Activated CD8-positive, alpha-beta memory T cell treated with anti-CD3 and anti-CD28 coated beads for 4 hours (primary cell): ENCODE measurements around the gene WNT5B.
"Not testable (repeated sequence)": the region's sequence is repeated elsewhere in the genome, so short reads cannot be mapped to it uniquely, and the experiment has no call there.

Experiments used
- DNase-seq, 2 donors: peaks; one replicate each; pipeline ENCODE4 v3.0.0-alpha.2; 2020; ENCODE audit warnings: low read depth in 2 of 2

The WNT5B gene

DNA sequence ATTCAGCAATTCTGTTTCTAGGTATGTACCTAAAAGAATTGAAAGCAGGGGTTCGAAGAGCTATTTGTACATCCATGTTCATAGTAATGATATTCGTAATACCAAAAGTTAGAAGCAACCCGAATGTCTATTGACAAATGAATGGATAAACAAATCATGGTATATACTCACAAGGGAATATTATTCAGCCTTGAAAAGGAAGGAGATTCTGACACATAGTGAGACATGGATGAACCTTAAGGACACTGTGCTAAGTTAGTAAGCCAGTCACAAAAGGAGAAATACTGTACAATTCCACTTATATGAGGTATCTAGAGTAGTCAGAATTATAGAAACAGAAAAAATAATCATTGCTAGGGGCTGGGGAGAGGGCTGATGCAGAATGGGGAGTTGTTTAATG lies 30.3 kb upstream of the WNT5B start:
- no peak for DNase-seq

GRCh38 chr12:1602706-1603105 lies 26.3 kb upstream of the WNT5B start:
- not testable (repeated sequence) for DNase-seq

DNA sequence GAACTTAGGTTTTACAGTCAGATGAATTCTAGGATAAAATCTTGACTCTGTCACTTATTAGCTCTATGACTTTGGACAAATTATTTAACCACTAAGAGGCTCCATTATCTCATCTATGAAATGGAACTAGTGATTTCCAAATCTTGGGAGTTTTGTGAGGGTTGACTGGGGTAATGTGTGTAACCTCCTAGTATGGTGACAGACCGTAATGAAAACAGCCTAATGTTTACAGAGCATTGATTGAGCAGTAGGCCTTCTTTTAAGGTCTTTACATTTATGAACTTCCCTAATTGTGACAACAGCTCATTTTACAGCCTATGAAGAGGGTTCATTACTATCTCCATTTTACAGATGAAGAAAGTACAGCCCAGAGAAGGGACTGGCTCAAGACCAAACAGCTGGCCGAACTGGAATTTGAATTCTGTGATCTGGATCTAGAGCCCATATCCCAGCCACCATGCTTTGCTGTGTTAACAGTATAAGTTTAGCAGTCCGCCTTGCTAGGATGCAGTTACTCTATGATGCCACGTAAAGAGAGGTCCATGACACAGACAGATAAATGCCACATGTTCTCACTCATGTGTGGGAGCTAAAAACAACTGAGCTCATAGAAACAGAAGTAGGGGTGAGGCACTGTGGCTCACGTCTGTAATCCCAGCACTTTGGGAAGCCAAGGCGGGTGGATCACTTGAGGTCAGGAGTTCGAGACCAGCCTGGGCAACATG lies 25.6 kb upstream of the WNT5B start:
- DNase-seq: no peak

DNA sequence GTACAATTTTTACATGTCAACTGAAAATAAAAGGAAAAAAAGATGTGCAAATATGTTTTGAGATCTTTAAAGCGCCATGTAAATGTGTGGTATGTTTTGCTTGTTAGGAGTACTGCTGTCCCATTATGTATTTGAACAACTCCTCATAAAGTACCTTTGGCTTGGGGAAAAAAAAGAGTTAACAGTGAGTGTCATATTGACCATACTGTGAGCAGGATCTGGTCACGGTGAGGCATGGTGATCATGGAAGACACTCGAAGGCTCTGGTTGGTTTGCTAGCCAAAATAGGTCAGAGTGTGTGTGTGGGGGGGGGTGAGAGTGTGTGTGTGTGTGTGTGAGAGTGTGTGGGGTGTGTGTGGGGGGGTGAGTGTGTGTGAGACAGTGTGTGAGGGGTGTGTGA lies 24.6 kb upstream of the WNT5B start:
- no peak for DNase-seq

DNA sequence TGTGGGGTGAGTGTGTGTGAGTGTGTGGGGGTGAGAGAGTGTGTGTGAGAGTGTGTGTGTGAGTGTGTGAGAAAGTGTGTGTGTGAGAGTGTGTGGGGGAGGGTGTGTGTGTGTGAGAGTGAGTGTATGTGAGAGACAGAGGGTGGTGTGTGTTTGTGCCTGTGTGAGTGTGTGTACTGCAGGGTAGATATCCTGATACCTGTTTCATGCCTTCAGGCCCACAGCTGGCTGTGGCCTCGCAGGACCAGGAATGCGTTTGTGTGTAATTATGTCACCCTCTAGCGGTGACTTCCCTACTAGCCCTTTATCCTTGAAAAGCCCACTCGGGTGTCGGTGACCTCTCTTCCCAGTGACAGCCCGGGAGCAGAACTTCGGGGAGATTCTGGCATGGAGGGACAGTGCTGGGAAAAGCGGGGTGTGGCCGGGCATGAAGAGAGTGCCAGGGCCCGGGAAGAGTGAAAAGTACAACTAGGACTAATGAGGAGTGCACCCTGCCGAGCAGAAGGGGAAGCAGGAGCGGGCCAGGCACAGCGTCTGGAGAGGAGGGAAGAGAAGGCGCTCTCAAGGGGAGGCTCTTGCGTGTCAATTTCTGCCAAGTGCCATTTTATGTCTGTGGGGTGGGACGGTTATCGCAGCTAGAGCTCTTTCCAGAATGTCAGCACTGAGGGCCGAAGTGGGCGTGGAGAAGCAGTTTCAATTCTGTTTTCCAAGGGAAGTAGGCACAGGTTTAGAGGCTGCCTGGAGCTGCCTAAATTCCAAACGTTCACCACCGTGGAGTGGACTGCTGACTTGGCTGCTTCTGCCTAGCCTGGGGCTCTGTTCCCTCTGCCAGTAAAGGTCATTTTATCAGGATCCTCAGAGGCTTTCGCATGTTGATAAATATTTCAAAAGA lies 23.7 kb upstream of the WNT5B start:
- no peak for DNase-seq

DNA sequence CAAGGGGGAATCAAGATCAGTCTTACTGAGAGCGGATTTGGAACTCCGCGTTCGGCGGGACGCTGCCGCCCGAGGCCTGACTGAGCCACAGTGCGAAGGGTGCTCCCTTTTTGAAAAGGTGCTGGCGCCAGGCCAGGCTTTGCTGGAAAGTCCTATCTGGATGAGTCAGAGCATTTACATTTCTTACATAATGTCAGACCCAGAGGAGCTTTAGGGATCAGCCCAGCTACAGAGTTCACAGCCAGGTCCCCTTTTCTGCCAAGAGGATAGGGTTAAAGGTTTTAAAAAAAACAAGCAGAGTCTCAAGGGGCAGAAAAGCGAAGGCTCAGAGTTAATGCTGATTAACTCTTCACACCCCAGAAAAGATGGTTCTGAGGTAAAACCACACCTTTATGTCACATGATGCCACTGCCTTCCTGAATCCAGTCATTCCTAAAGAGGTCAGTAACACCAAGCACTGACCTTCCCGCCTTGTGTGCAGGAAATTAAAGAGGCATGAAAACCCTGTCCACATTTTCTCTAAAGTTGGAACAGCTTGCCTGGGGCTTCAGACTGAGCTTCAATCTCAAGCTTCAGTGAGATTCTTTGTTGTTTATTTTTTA lies 22.9 kb upstream of the WNT5B start:
- DNase-seq: peak in 1 of 2 donors; percentile 40

DNA sequence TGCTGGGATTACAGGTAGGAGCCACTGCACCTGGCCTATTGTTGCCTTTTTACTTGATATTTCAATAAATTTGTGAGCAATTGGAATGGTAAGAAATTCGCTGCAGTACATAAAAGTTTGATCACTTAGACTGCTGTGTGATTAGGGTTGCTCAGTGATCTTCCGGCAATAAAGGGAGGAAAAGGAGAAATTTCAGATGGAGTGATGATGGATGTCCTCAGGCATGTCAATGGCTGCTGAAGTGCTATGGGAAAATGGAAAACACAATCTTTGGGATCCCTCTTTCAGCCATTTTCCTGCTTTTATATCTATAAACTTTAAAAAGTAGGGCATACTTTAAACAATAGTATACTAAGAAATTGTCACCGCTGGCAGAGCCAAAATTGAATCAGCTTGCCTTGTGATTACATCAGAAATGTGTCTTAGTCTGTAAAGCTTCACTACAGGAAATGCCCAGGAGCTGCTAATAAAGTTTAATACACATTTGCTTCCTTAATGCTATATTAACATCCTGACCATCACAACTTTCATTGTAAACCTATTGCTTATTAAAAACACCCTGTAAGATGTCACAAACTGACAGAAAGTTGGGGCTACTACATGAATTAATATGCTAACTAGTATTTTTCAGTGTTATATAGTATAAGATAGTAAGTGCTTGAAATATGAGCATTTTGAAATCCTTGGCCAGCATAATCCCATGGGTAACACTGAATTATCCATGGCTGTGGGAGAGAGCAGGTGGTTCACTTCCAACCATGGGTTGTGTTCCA lies 20.9 kb upstream of the WNT5B start:
- no peak for DNase-seq

DNA sequence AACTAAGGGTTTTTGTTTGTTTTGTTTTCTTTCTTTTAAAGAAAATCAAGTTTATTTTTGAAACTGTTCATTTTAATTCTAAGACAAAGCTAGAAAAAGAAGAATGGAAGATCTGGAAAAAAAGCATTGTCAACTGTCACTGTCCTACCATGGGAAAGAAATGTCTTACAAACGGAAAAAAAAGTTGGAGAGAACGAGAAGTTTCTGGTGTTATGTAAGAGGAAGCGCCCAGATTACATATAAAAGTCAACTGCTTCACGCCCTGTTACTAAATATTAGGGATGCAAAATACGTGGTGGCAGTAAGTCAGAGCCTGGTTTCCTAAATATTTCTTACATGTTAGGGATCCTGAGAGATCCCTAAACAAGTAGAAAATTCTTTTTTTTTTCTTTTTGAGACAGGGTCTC lies 20.3 kb upstream of the WNT5B start:
- no peak for DNase-seq

- no peak for DNase-seq
These were observed 18.9 kb upstream of the WNT5B start for GRCh38 chr12:1610072-1610643.

DNA sequence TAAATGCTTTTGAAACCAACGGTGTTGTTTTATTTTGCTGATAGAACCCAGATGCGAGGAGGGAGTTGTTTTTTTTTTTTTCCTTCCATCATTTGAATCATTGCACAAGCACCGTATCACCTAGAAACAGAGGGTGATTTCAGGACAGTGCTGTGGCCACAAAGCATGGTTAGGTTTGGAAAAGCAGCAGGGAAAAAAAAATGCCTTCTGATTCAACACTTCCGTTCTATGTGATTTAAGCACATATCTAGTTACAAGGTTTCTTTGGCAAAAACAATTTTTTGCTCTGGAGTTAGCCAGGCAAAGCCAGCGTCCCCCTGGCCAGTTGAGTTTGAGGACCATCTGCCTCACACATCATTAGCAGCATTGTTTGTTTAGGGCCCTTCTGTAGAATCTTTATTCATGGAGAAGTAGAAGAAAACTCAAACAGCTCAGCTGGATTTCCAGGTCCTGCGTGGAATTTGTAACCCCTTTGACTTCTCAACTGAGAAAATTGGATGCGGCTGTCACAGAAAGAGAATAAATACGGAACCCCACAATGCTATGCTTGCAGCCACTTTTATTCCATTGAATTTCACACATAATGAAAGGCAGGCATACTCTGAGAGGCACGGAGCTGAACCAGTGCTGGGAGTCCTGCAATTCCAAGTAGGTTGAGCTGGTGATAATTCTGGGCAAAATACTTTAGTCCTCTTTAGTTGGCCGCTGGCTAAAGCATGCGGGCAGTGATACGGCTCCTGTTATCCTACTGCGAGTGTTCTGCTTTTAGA lies 17.0 kb upstream of the WNT5B start:
- DNase-seq: no peak

DNA sequence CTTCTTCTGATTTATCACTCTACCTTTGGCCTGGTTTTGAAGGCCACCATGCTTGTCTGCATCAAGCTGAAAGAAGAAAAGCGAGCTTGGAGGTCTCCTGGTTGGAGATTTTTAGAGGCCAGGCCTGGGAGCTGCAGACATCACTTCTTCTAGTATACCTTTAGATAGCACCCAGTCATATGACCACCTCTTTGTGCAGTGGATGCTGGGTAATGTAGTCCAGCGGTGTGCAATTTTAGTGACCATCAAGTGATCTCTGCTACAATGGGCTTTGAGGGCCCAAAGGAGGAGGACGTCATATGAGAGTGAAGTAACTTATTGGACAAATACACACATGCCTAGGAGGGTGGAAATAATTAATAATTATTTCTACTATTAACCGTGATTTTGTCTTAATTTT lies 15.2 kb upstream of the WNT5B start:
- no peak for DNase-seq

- DNase-seq: no peak
These were observed 14.7 kb upstream of the WNT5B start for GRCh38 chr12:1614360-1614759.

- DNase-seq: no peak
These were observed 12.6 kb upstream of the WNT5B start for GRCh38 chr12:1616233-1617066.

DNA sequence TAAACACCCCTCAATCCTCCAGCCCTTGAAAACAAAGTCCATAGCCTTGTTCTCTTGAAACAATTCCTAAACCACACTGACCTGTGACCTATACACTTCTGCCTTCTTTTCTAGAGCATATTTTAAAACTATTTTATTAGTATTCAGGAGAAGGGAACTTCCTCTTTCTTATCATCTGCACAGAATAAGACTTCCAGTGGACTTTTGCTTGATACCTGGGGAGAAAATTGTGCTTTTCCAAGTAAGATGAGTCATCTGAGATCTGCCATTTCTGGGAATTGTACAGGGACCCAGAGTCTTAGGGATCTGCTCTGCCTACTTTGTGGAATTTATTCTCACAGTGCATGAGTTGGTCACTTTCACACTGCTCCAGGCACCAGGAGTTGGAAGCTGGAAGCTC lies 10.5 kb upstream of the WNT5B start:
- DNase-seq: no peak

GRCh38 chr12:1619159-1619558 lies 9.9 kb upstream of the WNT5B start:
- no peak for DNase-seq

GRCh38 chr12:1619587-1619986 lies 9.4 kb upstream of the WNT5B start:
- DNase-seq: no peak

DNA sequence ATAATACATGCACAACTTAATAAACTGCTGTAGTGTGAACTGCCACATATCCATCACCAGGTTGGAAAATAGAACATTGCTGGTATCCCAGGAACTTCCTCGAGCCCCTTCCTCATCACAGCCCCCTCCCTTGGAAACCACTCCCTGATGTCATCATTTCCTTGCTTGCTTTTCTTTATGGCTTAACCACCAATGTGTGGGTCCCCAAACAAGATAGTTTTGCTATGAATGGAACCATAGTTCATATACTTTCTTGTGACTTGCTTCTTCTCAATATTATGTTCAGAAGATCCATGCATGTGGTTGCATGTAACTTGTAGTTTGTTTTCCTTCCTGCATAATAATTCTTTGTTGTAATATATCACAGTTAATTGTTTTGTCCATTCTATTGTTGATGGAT lies 8.9 kb upstream of the WNT5B start:
- no peak for DNase-seq

- no peak for DNase-seq
These were observed 6.6 kb upstream of the WNT5B start for GRCh38 chr12:1622406-1622805.

- no peak for DNase-seq
These were observed 504 bp downstream of the WNT5B start for GRCh38 chr12:1629338-1630132.
